ENCODE results near the gene TBC1D14. TPM values are rescaled to one million over a fixed set of nuclear protein-coding genes. Genes with fewer than 3 reads are reported as not detected.

The TBC1D14 gene
- total RNA-seq, 2 experiments from 2014 or later = 38.4 to 39.3 TPM

DNA sequence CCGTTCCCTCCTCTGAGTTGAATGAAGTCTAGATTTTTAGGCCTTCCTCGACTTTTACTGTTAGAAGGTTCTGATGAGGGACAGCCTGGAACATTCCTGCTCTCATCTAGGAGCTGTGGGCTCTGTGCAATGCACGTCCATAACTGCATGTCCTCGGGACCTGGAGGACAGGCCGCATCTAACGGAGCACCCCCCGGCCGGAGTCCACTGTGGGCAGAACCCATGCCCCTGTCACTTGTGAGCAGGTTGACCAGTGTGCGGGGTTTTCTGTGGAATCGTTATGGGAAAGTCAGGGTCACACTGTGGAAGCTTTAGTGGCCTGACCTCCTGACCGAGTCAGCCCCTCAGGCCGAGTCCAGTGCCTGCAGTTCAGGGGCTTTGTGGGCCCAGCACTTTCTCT is 114.3 kb downstream of the TBC1D14 start:
- no peaks in the 10 kb centered on the region for H3K27me3 Mint-ChIP-seq
- no peak overlapping the region for H3K4me3 Mint-ChIP-seq
- DNase-seq = no peak
- no peak overlapping the region for H3K27ac Mint-ChIP-seq
- H3K4me1 Mint-ChIP-seq = no peaks in the 10 kb centered on the region
- no peaks in the 10 kb centered on the region for H3K9me3 Mint-ChIP-seq
- H3K36me3 Mint-ChIP-seq = peaks cover 25% of the 10 kb centered on the region

DNA sequence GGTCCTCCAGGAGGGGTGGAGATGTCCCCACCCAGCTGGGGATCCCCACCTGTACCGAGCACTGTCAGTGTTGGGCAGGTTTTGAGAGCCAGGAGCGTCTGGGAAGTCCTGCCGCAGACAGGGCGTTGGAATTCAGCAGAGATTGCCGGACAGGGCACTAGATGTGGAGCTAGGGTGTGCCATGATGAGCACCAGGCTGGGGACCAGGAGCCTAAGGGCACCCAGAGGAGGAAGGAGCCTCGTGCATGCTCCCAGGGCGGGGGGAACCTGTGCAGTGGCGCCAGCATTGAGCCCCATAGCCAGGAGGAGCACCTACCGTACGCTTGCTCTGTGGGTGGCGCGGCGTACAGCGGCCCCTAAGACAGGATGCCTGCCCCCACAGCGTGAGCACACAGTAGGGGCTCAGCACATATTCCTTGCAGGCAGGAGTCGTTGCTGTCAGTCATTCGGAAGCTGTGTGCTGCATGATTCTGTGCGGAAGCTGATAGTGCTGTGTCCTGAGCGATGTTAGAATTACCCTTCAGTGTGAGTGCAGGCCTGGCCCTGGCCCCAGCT is 114.8 kb downstream of the TBC1D14 start:
- Mint-ChIP-seq H3K4me3 (no peak overlapping the region), H3K27me3 (no peaks in the 10 kb centered on the region), H3K9me3 (no peaks in the 10 kb centered on the region), H3K4me1 (no peaks in the 10 kb centered on the region), H3K36me3 (peaks cover 25% of the 10 kb centered on the region), H3K27ac (no peak overlapping the region)
- DNase-seq = no peak

DNA sequence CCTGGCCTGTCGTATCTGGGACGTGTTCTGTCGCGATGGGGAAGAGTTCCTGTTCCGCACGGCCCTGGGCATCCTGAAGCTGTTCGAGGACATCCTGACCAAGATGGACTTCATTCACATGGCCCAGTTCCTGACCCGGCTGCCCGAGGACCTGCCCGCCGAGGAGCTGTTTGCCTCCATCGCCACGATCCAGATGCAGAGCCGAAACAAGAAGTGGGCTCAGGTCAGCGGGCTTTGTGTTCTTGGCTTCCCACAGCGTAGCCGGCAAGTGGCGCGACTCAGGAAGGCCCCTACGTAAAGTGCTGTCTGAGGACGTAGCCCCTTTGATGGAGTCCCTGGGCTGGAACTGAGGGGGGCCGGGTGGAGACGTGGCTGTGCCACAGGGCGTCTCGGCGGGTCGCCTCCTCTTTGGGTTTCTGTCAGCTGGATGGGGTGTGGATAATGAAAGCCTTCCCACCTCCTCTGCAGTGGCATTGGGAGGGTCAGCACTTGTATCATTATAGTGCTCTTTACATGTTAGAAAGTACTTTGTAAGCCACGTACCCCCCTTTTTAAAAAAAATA is 115.5 kb downstream of the TBC1D14 start:
- DNase-seq = no peak
- Mint-ChIP-seq H3K9me3 (no peaks in the 10 kb centered on the region), H3K27ac (no peak overlapping the region), H3K4me1 (no peaks in the 10 kb centered on the region), H3K27me3 (no peaks in the 10 kb centered on the region), H3K4me3 (no peak overlapping the region), H3K36me3 (peaks cover 25% of the 10 kb centered on the region)

DNA sequence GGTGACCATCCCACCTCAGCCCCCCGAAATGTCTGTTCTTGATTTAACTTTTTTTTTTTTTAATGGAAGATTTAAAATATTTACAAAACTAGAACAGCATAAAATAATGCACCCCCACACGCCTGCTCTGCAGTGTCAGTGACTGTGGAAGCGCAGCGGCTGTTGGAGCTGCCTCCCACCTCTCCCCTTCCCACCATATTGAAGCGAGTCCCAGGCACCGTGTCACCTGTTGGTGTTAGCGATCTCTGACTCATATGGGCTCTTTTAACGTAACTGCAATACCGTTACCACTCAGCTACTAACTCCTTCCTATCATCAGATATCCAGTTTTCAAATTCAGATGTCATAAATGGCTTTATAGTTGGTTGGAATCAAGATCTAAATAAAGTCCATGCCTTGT is 116.5 kb downstream of the TBC1D14 start:
- Mint-ChIP-seq H3K27me3 (no peaks in the 10 kb centered on the region), H3K9me3 (no peaks in the 10 kb centered on the region), H3K4me3 (no peak overlapping the region), H3K4me1 (no peaks in the 10 kb centered on the region), H3K27ac (no peak overlapping the region), H3K36me3 (peaks cover 25% of the 10 kb centered on the region)
- DNase-seq = no peak

DNA sequence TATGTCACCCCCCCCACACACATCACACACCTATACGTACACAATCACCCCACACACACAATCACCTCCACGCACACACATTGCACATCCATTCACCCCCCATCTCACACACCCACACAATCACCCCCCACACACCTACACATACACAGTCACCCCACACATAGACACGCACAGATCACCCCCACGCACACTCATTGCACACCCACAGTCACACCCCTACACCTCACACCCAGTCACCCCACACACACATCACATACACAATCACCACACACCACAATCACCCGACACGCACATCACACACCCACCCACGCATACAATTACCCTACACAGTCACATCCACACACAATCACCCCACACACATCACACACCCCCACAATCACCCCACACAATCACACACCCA is 117.7 kb downstream of the TBC1D14 start:
- Mint-ChIP-seq H3K4me3 (no peak overlapping the region), H3K4me1 (no peaks in the 10 kb centered on the region), H3K9me3 (no peaks in the 10 kb centered on the region), H3K27ac (no peak overlapping the region), H3K27me3 (no peaks in the 10 kb centered on the region), H3K36me3 (peaks cover 21% of the 10 kb centered on the region)
- no peak for DNase-seq

DNA sequence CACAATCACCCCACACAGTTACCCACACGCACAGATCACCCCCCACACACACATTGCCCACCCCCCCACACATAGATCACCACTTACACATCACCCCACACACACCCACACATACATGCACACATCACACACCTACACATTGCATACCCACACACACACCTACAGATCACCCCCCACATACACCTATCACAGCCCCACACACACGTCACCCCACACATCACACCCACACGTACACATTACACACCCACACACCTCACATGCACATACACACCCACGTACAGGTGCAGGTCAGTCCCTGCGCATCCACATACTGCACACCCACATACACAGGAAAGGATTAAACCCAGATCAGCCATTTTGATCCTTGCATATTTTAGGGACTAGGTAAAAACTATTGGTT is 118.3 kb downstream of the TBC1D14 start:
- no peaks in the 10 kb centered on the region for H3K9me3 Mint-ChIP-seq
- no peak for DNase-seq
- no peaks in the 10 kb centered on the region for H3K27me3 Mint-ChIP-seq
- no peak overlapping the region for H3K4me3 Mint-ChIP-seq
- H3K4me1 Mint-ChIP-seq = no peaks in the 10 kb centered on the region
- no peak overlapping the region for H3K27ac Mint-ChIP-seq
- peaks cover 21% of the 10 kb centered on the region for H3K36me3 Mint-ChIP-seq

DNA sequence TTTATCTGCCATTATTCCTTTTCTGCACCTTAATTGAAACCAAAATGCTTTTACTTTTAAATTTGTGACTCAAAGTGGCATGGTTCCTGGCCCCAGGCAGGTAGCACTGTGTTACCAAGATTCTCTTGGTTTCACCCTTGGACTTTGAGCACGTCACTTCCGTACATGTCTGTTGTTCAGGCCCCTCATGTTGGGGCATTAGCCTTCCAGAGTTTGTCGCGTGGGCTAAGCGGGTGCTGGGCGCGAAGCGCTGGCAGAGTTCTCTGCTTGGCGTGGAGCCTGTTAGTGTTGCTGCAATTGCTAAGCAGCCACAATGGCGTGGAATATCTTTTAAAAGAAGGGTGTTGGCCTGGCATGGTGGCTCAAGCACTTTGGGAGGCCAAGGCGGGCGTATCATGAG is 119.6 kb downstream of the TBC1D14 start:
- no peaks in the 10 kb centered on the region for H3K4me1 Mint-ChIP-seq
- H3K27ac Mint-ChIP-seq = no peak overlapping the region
- H3K36me3 Mint-ChIP-seq = peaks cover 20% of the 10 kb centered on the region
- H3K9me3 Mint-ChIP-seq = no peaks in the 10 kb centered on the region
- no peak for DNase-seq
- no peaks in the 10 kb centered on the region for H3K27me3 Mint-ChIP-seq
- no peak overlapping the region for H3K4me3 Mint-ChIP-seq

DNA sequence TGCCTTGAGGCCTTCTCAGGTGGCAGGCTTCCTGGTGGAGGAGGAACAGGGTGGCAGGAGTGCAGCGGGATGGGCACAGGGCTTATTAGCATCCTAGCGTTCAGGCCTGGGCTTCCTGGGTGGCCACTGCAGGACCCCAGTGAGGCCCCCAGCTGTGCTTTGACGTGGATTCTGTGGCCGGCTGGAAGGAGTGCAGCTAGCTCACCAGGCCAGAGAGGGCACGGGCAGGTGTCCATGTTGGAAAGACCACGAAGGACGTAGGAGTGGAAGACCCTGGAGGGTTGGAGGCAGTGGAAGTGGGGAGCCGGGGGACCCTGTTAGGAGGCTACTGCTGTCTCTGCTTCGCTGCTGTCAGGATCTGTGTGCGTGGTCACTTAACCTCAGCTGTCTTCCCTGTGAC is 120.3 kb downstream of the TBC1D14 start:
- Mint-ChIP-seq H3K27ac (no peak overlapping the region), H3K27me3 (no peaks in the 10 kb centered on the region), H3K9me3 (no peaks in the 10 kb centered on the region), H3K4me3 (no peak overlapping the region), H3K36me3 (peaks cover 19% of the 10 kb centered on the region), H3K4me1 (no peaks in the 10 kb centered on the region)
- DNase-seq = no peak

DNA sequence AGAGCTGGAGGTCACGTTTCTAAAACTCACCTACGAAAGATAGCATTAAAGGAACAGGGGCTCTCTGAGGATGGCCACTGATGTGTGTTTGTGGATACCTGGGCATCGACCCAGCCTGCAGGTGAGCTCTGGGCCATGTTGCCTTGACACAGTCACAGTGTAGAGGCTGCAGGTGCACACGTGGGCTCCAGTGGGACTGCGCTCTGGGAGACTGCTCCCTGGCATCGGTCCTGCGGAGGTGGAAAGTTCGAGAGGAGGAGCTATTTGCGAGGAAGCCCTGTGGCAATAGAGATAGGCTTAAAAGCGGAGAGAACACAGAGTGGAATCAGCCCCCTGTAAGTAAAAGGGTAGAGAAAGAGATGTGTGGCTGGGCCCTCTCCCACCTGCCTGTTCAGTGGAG is 121.2 kb downstream of the TBC1D14 start:
- Mint-ChIP-seq H3K9me3 (no peaks in the 10 kb centered on the region), H3K4me3 (no peak overlapping the region), H3K27ac (no peak overlapping the region), H3K4me1 (no peaks in the 10 kb centered on the region), H3K36me3 (peaks cover 19% of the 10 kb centered on the region), H3K27me3 (no peaks in the 10 kb centered on the region)
- no peak for DNase-seq

DNA sequence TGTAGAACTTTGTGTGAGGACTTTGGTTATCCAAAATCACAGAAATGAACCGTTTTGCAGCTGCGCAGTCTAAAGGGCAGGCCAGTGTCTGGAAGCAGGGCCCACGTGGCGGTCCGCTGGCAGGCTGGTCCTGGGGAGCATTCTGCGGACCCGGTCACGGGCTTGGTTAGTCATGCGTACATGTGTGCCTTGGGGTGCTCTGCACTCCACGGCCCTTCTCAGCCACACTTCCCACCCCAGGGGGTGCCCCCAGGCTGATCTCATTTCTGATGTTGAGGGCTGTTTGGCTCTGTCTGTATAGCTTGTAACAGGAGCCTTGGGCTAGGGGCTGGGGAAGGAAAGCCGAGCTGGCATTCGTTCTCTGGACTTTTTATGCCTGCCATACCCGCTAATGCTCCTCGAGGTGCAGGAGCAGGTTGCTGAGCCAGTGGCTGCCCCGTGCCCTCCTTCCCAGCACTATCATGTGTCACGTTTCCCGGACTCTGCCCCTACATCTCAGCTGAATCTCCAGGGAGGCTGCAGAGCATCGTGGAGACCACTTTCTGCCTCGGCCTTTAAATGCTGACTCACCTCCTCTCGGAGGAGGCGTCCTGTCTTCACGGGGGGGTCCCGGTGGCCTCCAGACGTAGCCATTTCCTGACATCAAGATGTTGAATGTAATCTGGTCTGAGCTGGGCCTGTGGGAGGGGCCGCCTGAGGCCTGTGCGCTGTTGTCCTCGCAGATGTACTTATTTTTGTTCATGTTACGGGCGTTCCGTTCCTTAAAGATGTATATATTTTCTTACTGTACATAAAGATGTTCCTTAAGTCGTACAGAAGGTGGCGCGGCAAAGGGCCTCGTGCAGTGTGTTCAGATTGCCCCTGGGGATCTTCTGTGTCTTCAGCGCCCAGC is 122.2 kb downstream of the TBC1D14 start:
- no peaks in the 10 kb centered on the region for H3K27me3 Mint-ChIP-seq
- no peak for DNase-seq
- peaks cover 14% of the 10 kb centered on the region for H3K36me3 Mint-ChIP-seq
- H3K4me1 Mint-ChIP-seq = no peaks in the 10 kb centered on the region
- no peaks in the 10 kb centered on the region for H3K9me3 Mint-ChIP-seq
- H3K4me3 Mint-ChIP-seq = no peak overlapping the region
- H3K27ac Mint-ChIP-seq = no peak overlapping the region

DNA sequence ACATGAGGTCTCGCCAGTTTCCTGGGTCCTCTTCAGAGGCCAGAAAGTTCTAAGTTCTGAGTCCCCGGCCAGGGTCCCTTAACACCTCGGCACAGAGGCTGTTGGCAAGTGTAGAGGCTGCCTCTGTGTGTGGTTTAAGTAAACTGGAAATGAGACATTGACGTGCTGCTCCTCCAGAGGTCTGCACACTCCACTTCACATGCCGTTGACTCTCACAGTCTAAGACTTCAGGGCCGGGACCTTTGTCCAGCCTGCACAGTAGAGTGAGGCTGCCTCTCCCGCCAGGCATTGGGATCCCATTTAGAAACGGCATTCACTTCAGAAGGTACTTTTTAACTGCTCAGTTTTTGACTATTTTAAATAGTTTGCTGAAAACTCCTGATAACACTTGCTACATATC is 123.0 kb downstream of the TBC1D14 start:
- DNase-seq = no peak
- Mint-ChIP-seq H3K4me3 (no peak overlapping the region), H3K27ac (no peak overlapping the region), H3K27me3 (no peaks in the 10 kb centered on the region), H3K4me1 (peaks cover 1% of the 10 kb centered on the region), H3K9me3 (no peaks in the 10 kb centered on the region), H3K36me3 (peaks cover 8% of the 10 kb centered on the region)

DNA sequence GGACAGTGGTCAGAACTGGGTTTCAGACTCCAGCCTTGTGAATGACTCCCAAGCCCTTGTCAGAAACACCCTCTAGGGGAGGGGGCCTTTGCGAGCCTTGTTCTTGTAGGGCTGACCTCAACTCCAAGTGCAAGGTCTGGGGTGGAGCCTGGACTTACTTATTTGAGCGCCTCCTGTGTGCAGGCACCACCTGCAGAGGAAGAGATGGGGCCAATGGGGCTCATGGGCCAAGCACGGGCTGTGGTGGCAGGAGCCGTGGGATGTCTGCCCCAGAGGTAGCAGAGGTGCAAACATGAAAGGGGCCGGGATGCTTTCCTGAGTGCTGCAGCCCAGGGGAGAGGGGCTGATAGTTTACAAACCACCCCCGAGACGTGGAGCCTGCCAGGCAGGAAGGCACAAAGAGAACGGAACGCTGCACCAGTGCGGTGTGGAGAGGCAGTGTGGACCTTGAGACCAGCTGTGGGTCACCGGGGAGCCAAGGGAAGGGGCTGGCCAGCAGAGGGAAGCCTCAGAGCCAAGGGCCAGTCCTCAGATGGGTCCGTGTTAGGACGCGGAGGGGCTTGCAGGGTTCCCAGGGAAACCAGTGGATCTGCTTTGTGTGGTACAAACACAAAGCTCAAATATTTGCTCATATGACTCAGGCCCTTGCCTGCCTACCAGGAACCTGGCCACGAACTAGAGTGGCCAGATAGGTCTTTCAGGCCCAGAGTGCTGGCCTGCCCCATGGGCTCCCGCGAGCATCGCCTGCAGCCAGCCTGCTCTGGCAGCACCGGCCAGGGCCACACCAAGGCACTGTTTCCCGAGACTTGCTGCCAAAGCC is 124.8 kb downstream of the TBC1D14 start:
- Mint-ChIP-seq H3K27me3 (no peaks in the 10 kb centered on the region), H3K4me1 (peaks cover 1% of the 10 kb centered on the region), H3K9me3 (no peaks in the 10 kb centered on the region), H3K27ac (no peak overlapping the region), H3K4me3 (no peak overlapping the region), H3K36me3 (peaks cover 3% of the 10 kb centered on the region)
- DNase-seq = no peak

DNA sequence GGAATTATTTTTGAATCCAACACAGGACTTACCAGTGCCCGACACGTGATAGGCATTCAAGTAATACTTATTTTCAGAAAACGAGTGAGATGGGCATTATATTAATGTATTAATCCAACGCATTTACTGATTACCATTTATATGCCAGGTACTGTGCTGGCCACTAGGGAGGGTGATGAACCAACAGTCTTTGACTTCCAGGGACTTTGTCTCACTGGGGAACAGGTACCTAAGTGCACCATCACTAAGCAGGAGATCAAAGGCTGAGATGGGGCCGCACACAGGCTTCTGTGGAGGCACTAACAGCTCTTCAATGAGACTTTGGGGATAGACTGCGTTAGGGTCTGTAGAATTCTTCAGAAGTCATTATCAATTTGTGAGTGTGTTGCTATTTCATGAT is 127.8 kb downstream of the TBC1D14 start:
- Mint-ChIP-seq H3K36me3 (no peaks in the 10 kb centered on the region), H3K4me1 (peaks cover 7% of the 10 kb centered on the region), H3K27me3 (peaks cover 4% of the 10 kb centered on the region), H3K9me3 (no peaks in the 10 kb centered on the region), H3K4me3 (no peak overlapping the region), H3K27ac (no peak overlapping the region)
- no peak for DNase-seq

DNA sequence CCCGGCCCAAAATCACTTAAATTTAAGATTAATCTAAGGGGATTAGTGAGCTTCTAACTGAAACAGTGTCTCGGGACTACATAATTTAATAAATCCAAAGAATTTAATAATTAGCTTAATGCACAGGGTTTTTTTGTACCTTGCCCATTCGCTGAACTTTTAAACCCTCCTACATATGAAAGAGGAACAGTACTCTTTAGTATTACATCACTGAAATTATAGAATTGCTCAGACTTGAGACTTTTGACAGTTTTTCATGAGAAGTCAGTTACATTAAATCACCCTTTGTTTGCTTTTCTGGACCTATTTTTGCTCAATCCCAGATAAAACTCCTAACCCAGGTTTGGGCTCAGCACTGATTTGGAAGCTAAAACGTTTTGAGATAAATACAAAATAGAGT is 131.1 kb downstream of the TBC1D14 start:
- no peak overlapping the region for H3K27ac Mint-ChIP-seq
- no peaks in the 10 kb centered on the region for H3K9me3 Mint-ChIP-seq
- H3K36me3 Mint-ChIP-seq = no peaks in the 10 kb centered on the region
- H3K4me1 Mint-ChIP-seq = peaks cover 25% of the 10 kb centered on the region
- peaks cover 4% of the 10 kb centered on the region for H3K27me3 Mint-ChIP-seq
- DNase-seq = no peak
- H3K4me3 Mint-ChIP-seq = no peak overlapping the region

DNA sequence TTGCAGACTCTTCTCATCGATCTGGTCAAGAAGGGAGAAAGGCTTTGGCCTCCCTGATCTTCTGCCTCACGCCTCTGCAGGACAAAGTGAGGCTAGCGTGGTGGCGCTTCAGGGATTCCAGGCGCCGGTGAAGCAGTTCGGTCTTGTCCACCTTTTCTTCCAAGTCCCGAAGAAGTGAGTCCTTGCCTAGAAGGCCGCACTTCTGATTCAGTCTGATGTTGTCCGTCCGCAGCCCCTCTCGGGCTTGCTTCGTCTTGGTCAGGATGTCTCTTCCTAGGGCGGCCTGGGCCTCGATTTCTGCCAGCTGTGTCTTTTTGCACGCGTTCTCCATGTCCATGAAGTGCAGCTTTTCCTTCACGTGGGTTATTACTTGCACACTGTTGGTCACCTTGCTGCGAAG is 131.6 kb downstream of the TBC1D14 start:
- Mint-ChIP-seq H3K36me3 (no peaks in the 10 kb centered on the region), H3K4me1 (peaks cover 30% of the 10 kb centered on the region), H3K27me3 (peaks cover 4% of the 10 kb centered on the region), H3K4me3 (no peak overlapping the region), H3K27ac (no peak overlapping the region), H3K9me3 (no peaks in the 10 kb centered on the region)
- no peak for DNase-seq
